Colonic mucosa (tissue), 4 donors: ENCODE measurements around the gene CYSTM1. TPM values are rescaled to one million over a fixed set of nuclear protein-coding genes. Genes with fewer than 3 reads are reported as not detected.

Experiments
- DNase-seq: peaks from one replicate; pipeline ENCODE4 v3.0.0-alpha.2; 2020
- H3K27ac ChIP-seq: fragments of 200-600 bp; one replicate; pipeline ENCODE4 v1.8.0; 2021
- H3K27me3 ChIP-seq: fragments of 200-600 bp; one replicate; pipeline ENCODE4 v1.8.0; 2021
- H3K36me3 ChIP-seq: fragments of 200-600 bp; one replicate; pipeline ENCODE4 v1.8.0; 2021
- H3K4me1 ChIP-seq: fragments of 200-600 bp; one replicate; pipeline ENCODE4 v1.8.0; 2021; ENCODE audit warnings: mild to moderate bottlenecking
- H3K4me3 ChIP-seq: fragments of 200-600 bp; one replicate; pipeline ENCODE4 v1.8.0; 2021
- H3K9ac ChIP-seq, 2 donors: one replicate each; pipeline ENCODE4 v1.7.0; 2013; ENCODE audit warnings: control low read depth in 2 of 2, low read depth in 2 of 2, low read length in 2 of 2
- H3K9me3 ChIP-seq: fragments of 200-600 bp; one replicate; pipeline ENCODE4 v1.8.0; 2021
- intact Hi-C: fragments of 100-400 bp; cut with DNase I; formaldehyde crosslinking; loops from one replicate; pipeline ENCODE4 v1.14.1; 2022
- total RNA-seq, 2 donors: library from RNA; stranded (reverse); fragmentation: NEBNext Ultra II Directional in 1 of 2; extraction: Animal tissue kit (Norgen Biotek cat#: 25700) in 1 of 2; gene quantifications; one replicate each; pipeline ENCODE4 v1.2.1, GENCODE V29; 2021
- TF ChIP-seq, protein P1 (sequence below): fragments of 200-600 bp; IDR thresholded peaks from one replicate; pipeline ENCODE4 v1.8.0; 2022; ENCODE audit warnings: antibody characterized with exemption, mild to moderate bottlenecking
- donor health status: healthy.
- donor health status: DM: no; HTN: no; CAD: no.
- donor health status: DM: no; HTN: no; CAD: no.

CYSTM1 gene
- total RNA-seq, 2 donors from 2014 or later = 205 TPM

DNA sequence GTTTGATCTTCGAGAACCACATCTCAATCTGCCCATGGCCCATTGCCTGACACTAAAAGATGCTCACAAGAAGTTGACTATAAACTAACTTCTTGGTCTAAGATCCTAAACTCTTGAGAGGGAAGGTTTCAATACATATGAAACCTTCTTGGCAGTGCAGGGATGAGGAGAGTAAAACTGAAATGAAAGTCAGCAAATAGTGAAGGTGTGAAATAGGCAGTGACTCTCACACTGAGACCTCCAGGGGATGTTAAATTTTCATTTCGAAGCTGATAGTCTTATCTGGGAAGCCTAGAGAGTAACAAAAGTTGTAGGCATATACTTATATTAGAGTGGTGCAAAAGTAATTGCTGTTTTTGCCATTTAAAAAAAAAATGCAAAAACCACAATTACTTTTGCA lies 974 bp upstream of the CYSTM1 start:
- TF ChIP-seq, protein P1, sequence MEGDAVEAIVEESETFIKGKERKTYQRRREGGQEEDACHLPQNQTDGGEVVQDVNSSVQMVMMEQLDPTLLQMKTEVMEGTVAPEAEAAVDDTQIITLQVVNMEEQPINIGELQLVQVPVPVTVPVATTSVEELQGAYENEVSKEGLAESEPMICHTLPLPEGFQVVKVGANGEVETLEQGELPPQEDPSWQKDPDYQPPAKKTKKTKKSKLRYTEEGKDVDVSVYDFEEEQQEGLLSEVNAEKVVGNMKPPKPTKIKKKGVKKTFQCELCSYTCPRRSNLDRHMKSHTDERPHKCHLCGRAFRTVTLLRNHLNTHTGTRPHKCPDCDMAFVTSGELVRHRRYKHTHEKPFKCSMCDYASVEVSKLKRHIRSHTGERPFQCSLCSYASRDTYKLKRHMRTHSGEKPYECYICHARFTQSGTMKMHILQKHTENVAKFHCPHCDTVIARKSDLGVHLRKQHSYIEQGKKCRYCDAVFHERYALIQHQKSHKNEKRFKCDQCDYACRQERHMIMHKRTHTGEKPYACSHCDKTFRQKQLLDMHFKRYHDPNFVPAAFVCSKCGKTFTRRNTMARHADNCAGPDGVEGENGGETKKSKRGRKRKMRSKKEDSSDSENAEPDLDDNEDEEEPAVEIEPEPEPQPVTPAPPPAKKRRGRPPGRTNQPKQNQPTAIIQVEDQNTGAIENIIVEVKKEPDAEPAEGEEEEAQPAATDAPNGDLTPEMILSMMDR = no peak
- no peaks in the 10 kb centered on the region for H3K27me3 ChIP-seq
- intact Hi-C loops = loop anchor here (5.0 to 10.0 kb wide), 2 partner anchors 68 to 181 kb away; no protein-coding TSS in a partner anchor
- no peaks in the 10 kb centered on the region for H3K4me1 ChIP-seq
- H3K9me3 ChIP-seq = no peaks in the 10 kb centered on the region
- H3K36me3 ChIP-seq = no peaks in the 10 kb centered on the region
- H3K27ac ChIP-seq = no peak overlapping the region
- no peak overlapping the region for H3K4me3 ChIP-seq
- no peak for DNase-seq
- H3K9ac ChIP-seq = peak overlapping the region in 1 of 2 donors; percentile 99

DNA sequence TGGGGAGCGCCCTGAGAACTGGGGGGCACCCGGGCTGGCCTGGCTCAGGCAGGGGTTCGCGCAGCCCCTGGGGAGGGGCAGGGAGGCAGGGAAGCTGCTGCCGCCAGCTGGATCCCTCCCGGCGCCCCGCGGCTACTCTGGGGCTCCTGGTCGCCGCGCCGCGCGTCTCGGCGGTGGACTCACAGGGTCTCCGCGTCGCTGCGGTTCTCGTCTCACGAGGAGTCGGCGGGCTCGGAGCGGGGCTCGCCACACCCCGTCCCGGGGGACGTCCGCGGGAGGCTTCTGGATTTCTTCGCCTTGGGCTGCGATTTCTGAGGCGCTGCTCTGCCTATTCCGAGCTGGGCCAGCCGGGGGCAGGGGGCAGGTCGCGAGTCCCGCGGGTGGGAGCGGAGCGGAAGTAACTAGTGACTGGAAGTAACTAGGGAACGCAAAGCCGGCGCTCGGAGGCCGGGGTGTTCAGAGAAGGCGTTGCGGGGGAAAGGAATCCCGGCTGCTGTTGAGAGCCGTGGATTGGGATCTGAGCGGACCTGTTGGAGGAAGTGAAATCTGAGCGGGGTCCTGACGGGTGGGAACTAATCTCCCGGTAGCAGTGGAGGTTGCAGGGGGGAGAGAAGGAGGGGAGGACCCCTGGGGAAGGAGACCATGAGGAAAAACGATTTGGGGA lies 511 bp downstream of the CYSTM1 start:
- H3K36me3 ChIP-seq = no peaks in the 10 kb centered on the region
- peak; percentile 77 for DNase-seq
- H3K4me1 ChIP-seq = no peaks in the 10 kb centered on the region
- no peaks in the 10 kb centered on the region for H3K9me3 ChIP-seq
- peak overlapping the region; percentile 95 to 99 for H3K9ac ChIP-seq
- intact Hi-C loops = loop anchor here (10.0 kb wide), 1 partner anchor 179 kb away; no protein-coding TSS in a partner anchor
- TF ChIP-seq, protein P1 = no peak
- H3K27me3 ChIP-seq = no peaks in the 10 kb centered on the region
- H3K27ac ChIP-seq = peak overlapping the region; percentile 97
- H3K4me3 ChIP-seq = peak overlapping the region; percentile 82

DNA sequence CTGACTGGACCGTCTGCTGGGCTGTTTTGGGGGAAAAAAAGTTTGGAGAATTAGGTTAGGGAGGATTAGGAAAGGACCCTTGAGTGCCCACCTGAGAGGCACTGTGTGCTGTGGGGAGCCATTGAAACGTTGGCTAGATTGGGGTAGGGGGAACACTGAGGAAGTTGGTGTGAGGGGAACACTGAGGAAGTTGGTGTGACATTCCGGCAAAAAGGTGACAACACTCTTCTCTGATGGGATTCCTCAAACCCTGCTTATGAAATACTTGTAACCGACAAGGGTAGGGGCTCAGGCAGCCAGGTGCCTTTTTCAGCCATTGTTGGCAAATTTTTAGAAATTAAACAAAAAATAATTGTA lies 1.0 kb downstream of the CYSTM1 start:
- Histone ChIP-seq H3K9ac (peak overlapping the region; percentile 95 to 99), H3K9me3 (no peaks in the 10 kb centered on the region), H3K4me1 (no peaks in the 10 kb centered on the region), H3K27me3 (no peaks in the 10 kb centered on the region), H3K36me3 (no peaks in the 10 kb centered on the region), H3K27ac (peak overlapping the region; percentile 97), H3K4me3 (peak overlapping the region; percentile 82)
- intact Hi-C loops = loop anchor here (10.0 kb wide), 1 partner anchor 179 kb away; no protein-coding TSS in a partner anchor
- DNase-seq = no peak
- TF ChIP-seq, protein P1 = no peak

DNA sequence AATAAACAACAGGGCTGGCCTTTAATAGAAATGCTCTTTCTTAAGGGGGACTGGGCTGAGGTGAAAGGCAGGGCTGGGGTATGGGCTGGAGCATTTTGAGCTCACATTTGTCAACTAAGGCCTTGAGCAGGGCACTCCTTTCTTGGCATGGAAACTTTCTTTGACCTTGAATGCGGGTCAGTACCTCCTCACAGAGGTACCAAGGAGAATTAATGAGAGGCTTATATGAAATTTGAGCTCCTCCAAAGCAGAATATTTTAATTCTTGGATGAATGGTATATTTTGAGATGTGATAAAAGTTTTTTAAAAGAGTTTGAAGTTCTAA lies 3.1 kb downstream of the CYSTM1 start:
- Histone ChIP-seq H3K9me3 (no peaks in the 10 kb centered on the region), H3K36me3 (no peaks in the 10 kb centered on the region), H3K27ac (peak overlapping the region; percentile 3), H3K27me3 (no peaks in the 10 kb centered on the region), H3K9ac (no peak overlapping the region), H3K4me3 (no peak overlapping the region), H3K4me1 (peaks cover 12% of the 10 kb centered on the region)
- DNase-seq = no peak
- intact Hi-C loops = loop anchor here (10.0 kb wide), 1 partner anchor 177 kb away; no protein-coding TSS in a partner anchor
- TF ChIP-seq, protein P1 = no peak

DNA sequence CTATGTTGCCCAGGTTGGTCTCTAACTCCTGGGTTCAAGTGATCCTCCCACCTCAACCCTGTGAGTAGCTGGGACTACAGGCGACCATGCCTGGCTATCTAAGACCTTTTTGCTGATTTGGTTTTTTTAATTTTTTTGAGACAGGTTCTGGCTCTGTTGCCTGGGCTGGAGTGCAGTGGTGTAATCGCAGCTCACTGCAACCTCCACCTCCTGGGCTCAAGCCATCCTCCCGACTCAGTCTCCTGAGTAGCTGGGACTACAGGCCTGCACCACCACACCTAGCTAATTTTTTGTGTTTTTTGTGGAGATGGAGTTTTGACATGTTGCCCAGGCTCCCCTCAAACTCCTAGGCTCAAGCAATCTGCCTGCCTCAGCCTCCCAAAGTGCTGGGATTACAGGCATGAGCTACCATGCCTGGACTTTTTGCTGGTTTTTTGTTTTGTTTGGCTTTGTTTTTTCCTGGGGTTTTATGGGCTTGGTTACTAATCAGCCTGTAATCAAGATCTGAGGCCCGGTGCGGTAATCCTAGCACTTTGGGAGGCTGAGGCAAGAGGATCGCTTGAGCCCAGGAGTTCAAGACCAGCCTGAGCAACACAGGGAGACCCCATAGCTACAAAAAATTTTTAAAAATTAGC lies 3.6 kb downstream of the CYSTM1 start:
- no peaks in the 10 kb centered on the region for H3K27me3 ChIP-seq
- no peak for DNase-seq
- H3K36me3 ChIP-seq = no peaks in the 10 kb centered on the region
- peak overlapping the region; percentile 3 for H3K27ac ChIP-seq
- no peak overlapping the region for H3K9ac ChIP-seq
- H3K9me3 ChIP-seq = no peaks in the 10 kb centered on the region
- TF ChIP-seq, protein P1 = no peak
- intact Hi-C loops = loop anchor here (10.0 kb wide), 1 partner anchor 176 kb away; no protein-coding TSS in a partner anchor
- H3K4me1 ChIP-seq = peaks cover 16% of the 10 kb centered on the region
- no peak overlapping the region for H3K4me3 ChIP-seq
